Stimulated activated naive CD8-positive, alpha-beta T cell treated with anti-CD3 and anti-CD28 coated beads, Interleukin-15, Interleukin-2, amounts not matched to agents 100 ng/mL and 50 ng/mL, for 24 hours (primary cell): ENCODE measurements around the gene OR2AE1.
"Not testable (repeated sequence)": the region's sequence is repeated elsewhere in the genome, so short reads cannot be mapped to it uniquely, and the experiment has no call there.

Experiments
- H3K27ac Mint-ChIP-seq: one replicate; pipeline ENCODE4 v1.8.0; 2021; ENCODE audit warnings: mild to moderate bottlenecking, mixed read lengths
- H3K27me3 Mint-ChIP-seq: one replicate; pipeline ENCODE4 v1.8.0; 2021; ENCODE audit warnings: mixed read lengths
- H3K36me3 Mint-ChIP-seq: one replicate; pipeline ENCODE4 v1.8.0; 2021; ENCODE audit warnings: low read depth, mixed read lengths
- H3K4me1 Mint-ChIP-seq: one replicate; pipeline ENCODE4 v1.8.0; 2021; ENCODE audit warnings: low read depth, mixed read lengths
- H3K4me3 Mint-ChIP-seq: one replicate; pipeline ENCODE4 v1.8.0; 2021; ENCODE audit warnings: mild to moderate bottlenecking, mixed read lengths
- H3K9me3 Mint-ChIP-seq: one replicate; pipeline ENCODE4 v1.8.0; 2021; ENCODE audit warnings: mixed read lengths

OR2AE1 gene

GRCh38 chr7:99888366-99888765 is 11.5 kb upstream of the OR2AE1 start:
- not testable (repeated sequence) for H3K4me1 Mint-ChIP-seq, H3K9me3 Mint-ChIP-seq, H3K4me3 Mint-ChIP-seq, H3K27ac Mint-ChIP-seq, H3K27me3 Mint-ChIP-seq
- peaks cover 39% of the 10 kb centered on the region for H3K36me3 Mint-ChIP-seq

GRCh38 chr7:99881370-99881769 is 4.5 kb upstream of the OR2AE1 start:
- H3K27ac Mint-ChIP-seq = no peak overlapping the region
- no peaks in the 10 kb centered on the region for H3K27me3 Mint-ChIP-seq
- H3K4me1 Mint-ChIP-seq = no peaks in the 10 kb centered on the region
- no peak overlapping the region for H3K4me3 Mint-ChIP-seq
- H3K36me3 Mint-ChIP-seq = peaks cover 5% of the 10 kb centered on the region
- no peaks in the 10 kb centered on the region for H3K9me3 Mint-ChIP-seq

- Mint-ChIP-seq H3K27me3 (no peaks in the 10 kb centered on the region), H3K9me3 (no peaks in the 10 kb centered on the region), H3K4me3 (no peak overlapping the region), H3K36me3 (peaks cover 6% of the 10 kb centered on the region), H3K4me1 (no peaks in the 10 kb centered on the region), H3K27ac (no peak overlapping the region)
These were observed 342 bp downstream of the OR2AE1 start for GRCh38 chr7:99876491-99876890.

GRCh38 chr7:99868246-99868645 is 8.6 kb downstream of the OR2AE1 start:
- H3K36me3 Mint-ChIP-seq = no peaks in the 10 kb centered on the region
- no peaks in the 10 kb centered on the region for H3K9me3 Mint-ChIP-seq
- H3K4me3 Mint-ChIP-seq = no peak overlapping the region
- H3K27ac Mint-ChIP-seq = no peak overlapping the region
- no peaks in the 10 kb centered on the region for H3K4me1 Mint-ChIP-seq
- H3K27me3 Mint-ChIP-seq = peaks cover 17% of the 10 kb centered on the region

GRCh38 chr7:99867477-99867876 is 9.4 kb downstream of the OR2AE1 start:
- not testable (repeated sequence) for H3K4me1 Mint-ChIP-seq, H3K27ac Mint-ChIP-seq, H3K4me3 Mint-ChIP-seq, H3K9me3 Mint-ChIP-seq, H3K36me3 Mint-ChIP-seq
- H3K27me3 Mint-ChIP-seq = peaks cover 17% of the 10 kb centered on the region

- H3K9me3 Mint-ChIP-seq = no peaks in the 10 kb centered on the region
- H3K4me3 Mint-ChIP-seq = no peak overlapping the region
- H3K27me3 Mint-ChIP-seq = peaks cover 18% of the 10 kb centered on the region
- no peaks in the 10 kb centered on the region for H3K4me1 Mint-ChIP-seq
- no peak overlapping the region for H3K27ac Mint-ChIP-seq
- H3K36me3 Mint-ChIP-seq = no peaks in the 10 kb centered on the region
These were observed 12.9 kb downstream of the OR2AE1 start for GRCh38 chr7:99863847-99864440.

GRCh38 chr7:99860281-99861127 is 16.3 kb downstream of the OR2AE1 start:
- peaks cover 18% of the 10 kb centered on the region for H3K27me3 Mint-ChIP-seq
- no peak overlapping the region for H3K27ac Mint-ChIP-seq
- no peaks in the 10 kb centered on the region for H3K4me1 Mint-ChIP-seq
- H3K36me3 Mint-ChIP-seq = no peaks in the 10 kb centered on the region
- H3K9me3 Mint-ChIP-seq = no peaks in the 10 kb centered on the region
- no peak overlapping the region for H3K4me3 Mint-ChIP-seq

GRCh38 chr7:99855236-99855635 is 21.6 kb downstream of the OR2AE1 start:
- peaks cover 35% of the 10 kb centered on the region for H3K27me3 Mint-ChIP-seq
- no peaks in the 10 kb centered on the region for H3K36me3 Mint-ChIP-seq
- no peaks in the 10 kb centered on the region for H3K9me3 Mint-ChIP-seq
- no peak overlapping the region for H3K27ac Mint-ChIP-seq
- H3K4me3 Mint-ChIP-seq = no peak overlapping the region
- no peaks in the 10 kb centered on the region for H3K4me1 Mint-ChIP-seq

GRCh38 chr7:99848420-99849216 is 28.2 kb downstream of the OR2AE1 start:
- Mint-ChIP-seq H3K27ac (no peak overlapping the region), H3K27me3 (peaks cover 18% of the 10 kb centered on the region), H3K4me3 (no peak overlapping the region), H3K36me3 (no peaks in the 10 kb centered on the region), H3K9me3 (no peaks in the 10 kb centered on the region), H3K4me1 (no peaks in the 10 kb centered on the region)

- Mint-ChIP-seq H3K9me3 (no peaks in the 10 kb centered on the region), H3K27ac (no peak overlapping the region), H3K4me3 (no peak overlapping the region), H3K27me3 (peaks cover 11% of the 10 kb centered on the region), H3K36me3 (no peaks in the 10 kb centered on the region), H3K4me1 (peaks cover 20% of the 10 kb centered on the region)
These were observed 32.5 kb downstream of the OR2AE1 start for GRCh38 chr7:99844328-99844727.

GRCh38 chr7:99843808-99844207 is 33.0 kb downstream of the OR2AE1 start:
- H3K4me3 Mint-ChIP-seq = no peak overlapping the region
- no peak overlapping the region for H3K27ac Mint-ChIP-seq
- no peaks in the 10 kb centered on the region for H3K36me3 Mint-ChIP-seq
- no peaks in the 10 kb centered on the region for H3K9me3 Mint-ChIP-seq
- peaks cover 25% of the 10 kb centered on the region for H3K4me1 Mint-ChIP-seq
- peaks cover 11% of the 10 kb centered on the region for H3K27me3 Mint-ChIP-seq

GRCh38 chr7:99842926-99843325 is 33.9 kb downstream of the OR2AE1 start:
- Mint-ChIP-seq H3K36me3 (no peaks in the 10 kb centered on the region), H3K27ac (no peak overlapping the region), H3K4me1 (peaks cover 30% of the 10 kb centered on the region), H3K9me3 (no peaks in the 10 kb centered on the region), H3K27me3 (peaks cover 6% of the 10 kb centered on the region), H3K4me3 (no peak overlapping the region)

GRCh38 chr7:99840136-99840869 is 36.5 kb downstream of the OR2AE1 start:
- no peaks in the 10 kb centered on the region for H3K27me3 Mint-ChIP-seq

GRCh38 chr7:99839287-99840021 is 37.4 kb downstream of the OR2AE1 start:
- Mint-ChIP-seq H3K27ac (no peak overlapping the region), H3K36me3 (no peaks in the 10 kb centered on the region), H3K27me3 (no peaks in the 10 kb centered on the region), H3K4me3 (no peak overlapping the region), H3K4me1 (peaks cover 34% of the 10 kb centered on the region), H3K9me3 (no peaks in the 10 kb centered on the region)

More at GRCh38 chr7:99840136-99840869, 36.5 kb downstream of the OR2AE1 start:
- no peaks in the 10 kb centered on the region for H3K36me3 Mint-ChIP-seq
- no peak overlapping the region for H3K4me3 Mint-ChIP-seq
- H3K27ac Mint-ChIP-seq = no peak overlapping the region
- no peaks in the 10 kb centered on the region for H3K9me3 Mint-ChIP-seq
- H3K4me1 Mint-ChIP-seq = peaks cover 34% of the 10 kb centered on the region
